Measurements from ENCODE around the gene CIC. TPM values are rescaled to one million over a fixed set of nuclear protein-coding genes. Genes with fewer than 3 reads are reported as not detected.
A peak's percentile ranks its signal among the peaks of the same experiment; 100 is the strongest.

Gene CIC
- total RNA-seq, 2 donors from 2014 or later = 90.1 to 95.0 TPM

GRCh38 chr19:42271861-42272534, 2.9 kb downstream of the CIC start:
- ATAC-seq (replicated peaks in 1 of 2) (no peak), DNase-seq (no peak)
- H3K36me3 Mint-ChIP-seq (ENCODE audit: insufficient read depth in 2 of 2) = peaks cover 6 to 18% of the 10 kb centered on the region in 2 donors
- H3K9me3 Mint-ChIP-seq = no peaks in the 10 kb centered on the region
- H3K4me3 Mint-ChIP-seq = no peak overlapping the region
- H3K4me1 Mint-ChIP-seq (ENCODE audit: low read depth) = peaks cover 57% of the 10 kb centered on the region
- H3K27me3 Mint-ChIP-seq (ENCODE audit: low read depth) = no peaks in the 10 kb centered on the region
- peak overlapping the region; percentile 45 for H3K27ac Mint-ChIP-seq

DNA sequence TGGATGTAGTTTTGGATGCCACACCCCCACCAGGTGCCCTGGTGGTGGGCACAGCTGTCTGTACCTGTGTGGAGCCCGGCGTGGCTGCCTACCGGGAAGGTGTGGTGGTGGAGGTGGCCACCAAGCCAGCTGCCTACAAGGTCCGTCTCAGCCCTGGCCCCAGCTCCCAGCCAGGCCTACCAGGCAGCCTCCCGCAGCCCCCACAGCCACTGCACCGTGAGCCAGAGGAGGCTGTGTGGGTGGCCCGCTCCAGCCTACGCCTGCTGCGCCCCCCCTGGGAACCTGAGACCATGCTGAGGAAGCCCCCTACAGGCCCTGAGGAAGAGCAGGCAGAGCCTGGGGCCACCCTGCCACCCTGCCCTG, 3.5 kb downstream of the CIC start:
- peaks cover 60% of the 10 kb centered on the region for H3K4me1 Mint-ChIP-seq (ENCODE audit: low read depth)

DNA sequence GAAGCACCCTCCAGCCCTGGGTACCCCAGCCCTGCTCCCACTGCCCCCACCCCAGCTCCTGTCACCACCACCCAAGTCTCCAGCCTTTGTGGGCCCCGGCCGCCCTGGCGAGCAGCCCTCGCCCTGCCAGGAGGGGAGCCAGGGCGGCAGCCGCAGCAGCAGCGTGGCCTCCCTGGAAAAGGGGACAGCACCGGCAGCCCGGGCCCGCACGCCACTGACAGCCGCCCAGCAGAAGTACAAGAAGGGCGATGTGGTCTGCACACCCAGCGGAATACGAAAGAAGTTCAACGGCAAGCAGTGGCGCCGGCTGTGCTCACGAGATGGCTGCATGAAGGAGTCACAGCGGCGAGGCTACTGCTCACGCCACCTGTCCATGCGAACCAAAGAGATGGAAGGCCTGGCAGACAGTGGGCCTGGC, 3.9 kb downstream of the CIC start:
- peaks cover 6 to 18% of the 10 kb centered on the region in 2 donors for H3K36me3 Mint-ChIP-seq (ENCODE audit: insufficient read depth in 2 of 2)
- H3K4me1 Mint-ChIP-seq (ENCODE audit: low read depth) = peaks cover 58% of the 10 kb centered on the region
- ATAC-seq (replicated peaks in 1 of 2) (no peak), DNase-seq (no peak)
- H3K27ac Mint-ChIP-seq = no peak overlapping the region
- H3K9me3 Mint-ChIP-seq = no peaks in the 10 kb centered on the region
- H3K27me3 Mint-ChIP-seq (ENCODE audit: low read depth) = no peaks in the 10 kb centered on the region
- no peak overlapping the region for H3K4me3 Mint-ChIP-seq

More for the DNA sequence above, 3.5 kb downstream of the CIC start:
- ATAC-seq (replicated peaks in 1 of 2) (no peak), DNase-seq (no peak)
- Mint-ChIP-seq H3K27ac (no peak overlapping the region), H3K9me3 (no peaks in the 10 kb centered on the region), H3K27me3 (ENCODE audit: low read depth) (no peaks in the 10 kb centered on the region), H3K36me3 (ENCODE audit: insufficient read depth in 2 of 2) (peaks cover 6 to 18% of the 10 kb centered on the region in 2 donors), H3K4me3 (no peak overlapping the region)

- DNase-seq = no peak
- peaks cover 60% of the 10 kb centered on the region for H3K4me1 Mint-ChIP-seq (ENCODE audit: low read depth)
- H3K9me3 Mint-ChIP-seq = no peaks in the 10 kb centered on the region
- no peaks in the 10 kb centered on the region for H3K27me3 Mint-ChIP-seq (ENCODE audit: low read depth)
- H3K27ac Mint-ChIP-seq = no peak overlapping the region
- no peak overlapping the region for H3K4me3 Mint-ChIP-seq
- ATAC-seq (replicated peaks in 1 of 2) = no peak
- H3K36me3 Mint-ChIP-seq (ENCODE audit: insufficient read depth in 2 of 2) = peaks cover 6 to 18% of the 10 kb centered on the region in 2 donors
These were observed 4.5 kb downstream of the CIC start for GRCh38 chr19:42273407-42274064.

DNA sequence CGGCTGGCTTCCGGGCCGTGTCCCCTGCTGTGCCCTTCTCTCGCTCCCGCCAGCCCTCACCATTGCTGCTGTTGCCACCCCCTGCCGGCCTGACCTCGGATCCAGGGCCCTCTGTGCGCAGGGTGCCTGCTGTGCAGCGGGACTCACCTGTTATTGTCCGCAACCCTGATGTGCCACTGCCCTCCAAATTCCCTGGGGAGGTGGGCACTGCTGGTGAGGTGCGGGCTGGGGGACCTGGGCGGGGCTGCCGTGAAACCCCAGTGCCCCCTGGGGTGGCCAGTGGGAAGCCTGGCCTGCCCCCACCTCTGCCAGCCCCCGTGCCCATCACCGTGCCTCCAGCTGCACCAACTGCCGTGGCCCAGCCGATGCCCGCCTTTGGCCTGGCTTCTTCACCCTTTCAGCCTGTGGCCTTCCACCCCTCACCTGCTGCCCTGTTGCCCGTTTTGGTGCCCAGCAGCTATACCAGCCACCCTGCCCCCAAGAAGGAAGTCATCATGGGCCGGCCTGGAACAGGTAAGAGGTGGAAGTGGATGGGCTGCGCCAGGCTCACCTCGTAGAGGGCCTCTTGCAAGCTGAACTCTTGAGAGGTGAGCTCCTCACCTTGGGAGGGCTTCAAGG, 5.1 kb downstream of the CIC start:
- ATAC-seq (replicated peaks in 1 of 2) (no peak), DNase-seq (no peak)
- Mint-ChIP-seq H3K9me3 (no peaks in the 10 kb centered on the region), H3K36me3 (ENCODE audit: insufficient read depth in 2 of 2) (peaks cover 6 to 18% of the 10 kb centered on the region in 2 donors), H3K4me3 (no peak overlapping the region), H3K27ac (no peak overlapping the region), H3K27me3 (ENCODE audit: low read depth) (no peaks in the 10 kb centered on the region), H3K4me1 (ENCODE audit: low read depth) (peaks cover 66% of the 10 kb centered on the region)

DNA sequence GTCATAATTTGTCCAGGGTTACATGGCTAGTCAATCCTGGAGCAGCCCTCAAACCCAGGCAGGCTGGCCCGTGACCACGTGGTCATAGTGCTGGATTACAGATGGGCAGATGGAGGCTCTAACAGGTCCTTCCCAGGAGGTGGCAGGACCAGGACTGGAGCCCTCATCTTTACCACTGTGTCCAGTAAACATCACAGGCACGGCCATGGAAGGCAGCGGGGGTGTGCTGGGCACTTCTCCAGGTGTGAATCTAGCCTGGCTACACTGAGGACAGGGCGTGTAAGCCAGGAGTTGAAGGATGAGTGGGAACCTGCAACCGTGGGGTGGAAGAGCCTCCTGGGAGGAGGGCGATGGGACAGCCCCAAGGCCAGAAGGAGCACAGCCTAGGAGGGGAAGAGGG, 6.1 kb downstream of the CIC start:
- Mint-ChIP-seq H3K27ac (no peak overlapping the region), H3K27me3 (ENCODE audit: low read depth) (no peaks in the 10 kb centered on the region), H3K4me3 (peak overlapping the region; percentile 36 to 45), H3K4me1 (ENCODE audit: low read depth) (peaks cover 64% of the 10 kb centered on the region), H3K36me3 (ENCODE audit: insufficient read depth in 2 of 2) (peaks cover 2 to 15% of the 10 kb centered on the region in 2 donors), H3K9me3 (no peaks in the 10 kb centered on the region)
- ATAC-seq (replicated peaks in 1 of 2) = no peak
- no peak for DNase-seq

- Mint-ChIP-seq H3K27me3 (ENCODE audit: low read depth) (no peaks in the 10 kb centered on the region), H3K4me1 (ENCODE audit: low read depth) (peaks cover 60% of the 10 kb centered on the region), H3K27ac (peak overlapping the region; percentile 6), H3K4me3 (peak overlapping the region; percentile 23 to 39), H3K36me3 (ENCODE audit: insufficient read depth in 2 of 2) (peaks cover 2 to 15% of the 10 kb centered on the region in 2 donors), H3K9me3 (no peaks in the 10 kb centered on the region)
- no peak for ATAC-seq (replicated peaks in 1 of 2)
- DNase-seq = no peak
These were observed 6.5 kb downstream of the CIC start for GRCh38 chr19:42275517-42275916.

GRCh38 chr19:42276284-42276683, 7.2 kb downstream of the CIC start:
- ATAC-seq (replicated peaks in 1 of 2) (no peak), DNase-seq (no peak)
- no peaks in the 10 kb centered on the region for H3K27me3 Mint-ChIP-seq (ENCODE audit: low read depth)
- peaks cover 55% of the 10 kb centered on the region for H3K4me1 Mint-ChIP-seq (ENCODE audit: low read depth)
- peaks cover 2 to 15% of the 10 kb centered on the region in 2 donors for H3K36me3 Mint-ChIP-seq (ENCODE audit: insufficient read depth in 2 of 2)
- H3K4me3 Mint-ChIP-seq = peak overlapping the region; percentile 23 to 39
- H3K27ac Mint-ChIP-seq = peak overlapping the region; percentile 6
- no peaks in the 10 kb centered on the region for H3K9me3 Mint-ChIP-seq

DNA sequence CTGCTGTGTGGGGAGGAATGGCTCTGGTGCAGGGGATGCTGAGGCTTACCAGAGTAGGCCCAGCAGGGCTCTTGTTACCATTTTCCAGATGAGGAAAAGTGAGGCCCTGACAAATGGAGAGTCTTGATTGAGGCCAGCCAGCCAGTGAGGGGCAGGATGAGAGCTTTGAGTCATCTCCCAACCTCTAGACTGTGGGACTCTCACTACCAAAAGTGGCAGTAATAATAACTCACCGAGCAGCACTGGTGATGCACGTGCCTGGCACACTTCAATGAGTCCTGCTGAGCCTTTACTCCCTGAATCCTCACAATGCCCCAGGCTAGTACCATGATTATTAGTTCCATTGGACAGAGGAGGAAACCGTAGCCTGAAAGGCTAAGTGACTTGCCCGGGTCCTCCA, 7.8 kb downstream of the CIC start:
- peaks cover 2 to 12% of the 10 kb centered on the region in 2 donors for H3K36me3 Mint-ChIP-seq (ENCODE audit: insufficient read depth in 2 of 2)
- H3K9me3 Mint-ChIP-seq = no peaks in the 10 kb centered on the region
- DNase-seq (peak; percentile 27 to 37), ATAC-seq (replicated peaks in 1 of 2) (peak; percentile 18 to 36)
- peaks cover 50% of the 10 kb centered on the region for H3K4me1 Mint-ChIP-seq (ENCODE audit: low read depth)
- H3K4me3 Mint-ChIP-seq = no peak overlapping the region
- no peak overlapping the region for H3K27ac Mint-ChIP-seq
- H3K27me3 Mint-ChIP-seq (ENCODE audit: low read depth) = no peaks in the 10 kb centered on the region

GRCh38 chr19:42277821-42278451, 8.9 kb downstream of the CIC start:
- H3K27ac Mint-ChIP-seq = no peak overlapping the region
- peaks cover 50% of the 10 kb centered on the region for H3K4me1 Mint-ChIP-seq (ENCODE audit: low read depth)
- no peaks in the 10 kb centered on the region for H3K9me3 Mint-ChIP-seq

DNA sequence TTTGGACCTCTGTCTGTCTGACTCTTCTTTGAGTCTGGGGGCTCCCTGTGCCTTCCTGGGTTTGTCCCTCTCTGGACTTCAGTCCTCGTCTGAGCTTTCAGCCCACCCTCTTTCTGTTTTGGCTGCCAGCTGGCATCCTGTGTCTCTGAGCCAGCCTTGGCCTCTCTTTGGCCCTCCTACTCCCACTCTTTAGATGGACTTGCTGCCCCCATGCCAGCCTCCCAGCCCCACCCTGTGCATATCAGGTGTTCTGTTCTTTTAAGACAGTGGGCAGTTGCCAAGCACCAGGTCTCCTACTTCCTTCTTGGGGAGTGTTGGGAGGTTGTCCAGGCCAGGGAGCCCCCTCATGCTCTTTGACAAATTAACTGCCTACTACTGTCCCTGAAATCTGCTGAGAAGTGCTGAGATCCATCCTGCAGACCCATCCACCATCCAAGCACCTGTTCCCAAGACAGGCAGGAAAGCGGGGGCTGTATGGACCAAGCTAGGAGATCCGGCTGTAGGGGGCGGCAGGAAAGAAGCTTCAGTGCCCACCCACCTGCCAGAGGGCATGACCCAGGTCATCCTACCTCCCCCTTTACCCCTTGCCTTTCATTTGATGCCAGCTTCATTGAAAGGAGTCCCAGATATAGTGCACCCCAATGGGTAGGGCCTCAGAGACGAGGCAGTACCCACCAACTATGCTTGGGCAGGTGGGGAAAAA, 9.6 kb downstream of the CIC start:
- H3K9me3 Mint-ChIP-seq = no peaks in the 10 kb centered on the region
- no peak for ATAC-seq (replicated peaks in 1 of 2)
- H3K27me3 Mint-ChIP-seq (ENCODE audit: low read depth) = no peaks in the 10 kb centered on the region
- peaks cover 2 to 10% of the 10 kb centered on the region in 2 donors for H3K36me3 Mint-ChIP-seq (ENCODE audit: insufficient read depth in 2 of 2)
- H3K27ac Mint-ChIP-seq = peak overlapping the region; percentile 81
- peaks cover 50% of the 10 kb centered on the region for H3K4me1 Mint-ChIP-seq (ENCODE audit: low read depth)
- no peak for DNase-seq
- H3K4me3 Mint-ChIP-seq = peak overlapping the region in 1 of 2 donors; percentile 88

More at GRCh38 chr19:42277821-42278451, 8.9 kb downstream of the CIC start:
- Mint-ChIP-seq H3K36me3 (ENCODE audit: insufficient read depth in 2 of 2) (peaks cover 2 to 12% of the 10 kb centered on the region in 2 donors), H3K27me3 (ENCODE audit: low read depth) (no peaks in the 10 kb centered on the region), H3K4me3 (no peak overlapping the region)
- no peak for ATAC-seq (replicated peaks in 1 of 2)
- DNase-seq = no peak

DNA sequence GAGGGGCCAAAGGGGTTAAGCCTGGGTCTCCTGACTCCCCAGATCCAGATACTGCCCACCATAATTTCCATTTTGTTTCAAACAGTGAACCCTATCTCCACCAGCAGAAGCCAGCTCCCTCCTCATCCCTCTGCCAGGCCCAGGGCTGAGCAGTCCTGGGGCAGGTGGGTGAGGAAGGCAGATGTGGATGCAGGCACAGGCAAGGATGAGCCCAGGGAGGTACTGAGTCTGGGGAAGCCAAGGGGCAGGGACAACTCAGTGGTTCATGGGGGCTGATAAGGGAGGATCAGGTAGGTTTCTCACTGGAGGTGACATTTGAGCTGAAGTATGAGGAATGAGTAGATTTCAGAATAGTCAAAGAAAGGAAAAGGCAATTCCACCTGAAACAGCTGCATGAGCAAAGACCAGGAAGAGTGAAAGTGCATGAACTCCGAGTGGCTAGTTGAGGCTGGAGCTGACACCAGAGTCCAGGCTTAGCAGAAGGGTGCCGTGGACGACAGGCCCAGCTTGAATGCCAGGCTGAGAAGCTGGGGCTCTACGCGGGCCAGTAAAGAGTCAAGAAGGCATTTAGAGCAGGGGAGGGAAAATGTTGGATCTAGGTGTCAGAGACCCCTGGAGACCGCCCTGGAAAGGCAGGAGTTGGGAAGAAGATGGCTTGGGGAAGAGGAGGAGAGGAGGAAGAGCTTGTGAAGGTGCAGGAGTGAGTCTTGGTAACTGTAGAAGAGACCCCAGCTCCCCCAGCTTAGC, 10.3 kb downstream of the CIC start:
- Mint-ChIP-seq H3K4me3 (peak overlapping the region in 1 of 2 donors; percentile 88), H3K36me3 (ENCODE audit: insufficient read depth in 2 of 2) (peaks cover 2 to 9% of the 10 kb centered on the region in 2 donors), H3K9me3 (no peaks in the 10 kb centered on the region), H3K27me3 (ENCODE audit: low read depth) (no peaks in the 10 kb centered on the region), H3K27ac (peak overlapping the region; percentile 81), H3K4me1 (ENCODE audit: low read depth) (peaks cover 50% of the 10 kb centered on the region)
- DNase-seq (no peak), ATAC-seq (replicated peaks in 1 of 2) (no peak)

Data from activated T-cell treated with anti-CD3 and anti-CD28 coated beads, Interleukin-2, amount 50 U/mL, for 72 hours (primary cell).